ENCODE results near the gene POGK. TPM values are rescaled to one million over a fixed set of nuclear protein-coding genes. Genes with fewer than 3 reads are reported as not detected.

Gene POGK
- total and polyA plus RNA-seq, 9 of the 15 experiments (the other 6 are each of a cell fraction or from before 2014, with no cell fraction given), result 6.1 to 44.5 (median 24.3) TPM

- TF ChIP-seq NKRF (IDR thresholded peaks at IDR 0.05; ENCODE audit: borderline replicate concordance) (no peak), CREBBP (IDR thresholded peaks at IDR 0.05; ENCODE audit: low read depth, low read length) (no peak), HIVEP1 (CRISPR knock-in tag; IDR thresholded peaks at IDR 0.05) (no peak), ZNF512 (tag; IDR thresholded peaks at IDR 0.05) (no peak), HDGF (IDR thresholded peaks at IDR 0.05) (no peak), ZNF717 (CRISPR knock-in tag; IDR thresholded peaks at IDR 0.05) (no peak), GTF3C2 (IDR thresholded peaks at IDR 0.05; ENCODE audit: borderline replicate concordance, extremely low read depth, insufficient read length) (no peak), ZNF263 (CRISPR knock-in tag; IDR thresholded peaks at IDR 0.05; ENCODE audit: borderline replicate concordance) (no peak; the same call in 1 of the 2 replicates), PBX2 (CRISPR knock-in tag; IDR thresholded peaks at IDR 0.05; ENCODE audit: low read depth) (no peak), PBX2 (tag; conservative IDR thresholded peaks at IDR 0.05; ENCODE audit: low read depth) (peak; percentile 43; the same call in 1 of the 2 replicates), HNRNPUL1 (IDR thresholded peaks at IDR 0.05; ENCODE audit: low read length) (no peak), ZNF707 (CRISPR knock-in tag; conservative IDR thresholded peaks at IDR 0.05) (no peak), E2F4 (CRISPR knock-in tag; IDR thresholded peaks at IDR 0.05; ENCODE audit: low read depth) (no peak), ATF4 (CRISPR knock-in tag; IDR thresholded peaks at IDR 0.05) (0 out of 2 replicates have a peak, but pooled peaks have one; percentile 22), BACH1 (tag; IDR thresholded peaks at IDR 0.05) (no peak)
Measured at GRCh38 chr1:166840309-166841274, 1.3 kb downstream of the POGK start (continued).
